HG02610 (cell line): ENCODE measurements around the gene TPI1.
"Not testable (repeated sequence)": the region's sequence is repeated elsewhere in the genome, so short reads cannot be mapped to it uniquely, and the experiment has no call there.

ENCODE experiments used
- ATAC-seq: cut with Tn5 transposase; IDR thresholded peaks from one replicate; pipeline ENCODE4 v1.9.1; 2021; ENCODE audit warnings: mild to moderate bottlenecking, moderate library complexity; ENCODE audit not compliant: unreplicated experiment

The TPI1 gene

GRCh38 chr12:6868211-6869048 is 1.1 kb downstream of the TPI1 start:
- ATAC-seq, result no peak

GRCh38 chr12:6869049-6870021 is 2.0 kb downstream of the TPI1 start:
- no peak for ATAC-seq

DNA sequence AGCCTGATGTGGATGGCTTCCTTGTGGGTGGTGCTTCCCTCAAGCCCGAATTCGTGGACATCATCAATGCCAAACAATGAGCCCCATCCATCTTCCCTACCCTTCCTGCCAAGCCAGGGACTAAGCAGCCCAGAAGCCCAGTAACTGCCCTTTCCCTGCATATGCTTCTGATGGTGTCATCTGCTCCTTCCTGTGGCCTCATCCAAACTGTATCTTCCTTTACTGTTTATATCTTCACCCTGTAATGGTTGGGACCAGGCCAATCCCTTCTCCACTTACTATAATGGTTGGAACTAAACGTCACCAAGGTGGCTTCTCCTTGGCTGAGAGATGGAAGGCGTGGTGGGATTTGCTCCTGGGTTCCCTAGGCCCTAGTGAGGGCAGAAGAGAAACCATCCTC is 3.0 kb downstream of the TPI1 start:
- ATAC-seq, result not testable (repeated sequence)

DNA sequence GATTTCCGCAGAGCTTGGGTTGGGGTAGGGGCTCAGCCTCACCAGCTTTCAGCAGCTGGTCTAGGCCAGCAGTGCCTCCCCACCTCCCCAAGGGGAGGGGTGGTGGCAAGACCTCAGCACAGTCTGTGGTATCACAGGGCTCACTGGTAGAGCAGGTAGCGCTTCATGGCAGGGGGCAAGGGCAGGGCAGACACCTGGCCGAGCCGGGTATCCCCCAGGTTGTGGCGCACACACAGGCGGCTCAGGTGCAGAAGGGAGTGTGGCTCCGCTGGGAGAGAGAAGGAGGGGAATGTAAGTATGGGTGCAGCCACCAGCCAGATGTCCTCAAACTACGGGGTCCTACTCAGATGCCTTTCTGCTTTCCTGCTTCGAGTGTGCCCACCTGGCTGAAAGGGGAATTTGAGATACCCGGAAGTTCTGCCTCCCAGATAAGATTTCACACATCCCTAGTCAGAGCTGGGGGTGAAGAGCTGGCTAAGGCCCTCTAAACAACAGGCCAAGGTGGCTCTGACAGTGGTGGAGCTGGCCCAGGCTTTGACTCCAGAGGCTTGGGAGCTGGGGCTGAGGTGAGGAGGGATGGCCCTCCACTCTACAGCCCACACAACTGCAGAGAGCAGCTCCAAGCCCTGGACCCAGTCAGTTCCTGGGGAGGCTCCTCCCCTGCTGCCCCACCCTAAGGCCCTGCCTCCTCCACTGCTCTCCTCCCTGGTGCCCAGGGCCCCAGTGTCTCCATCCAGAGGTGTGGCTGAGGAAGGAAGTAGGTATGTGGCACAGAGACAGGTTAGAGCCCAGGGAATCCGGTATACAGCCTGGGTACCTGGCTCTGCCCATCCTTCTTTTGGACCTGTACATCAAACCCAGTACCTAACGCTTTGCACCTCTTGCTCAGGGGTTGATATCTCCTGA is 4.0 kb downstream of the TPI1 start:
- no peak for ATAC-seq

GRCh38 chr12:6872073-6873048 is 5.0 kb downstream of the TPI1 start:
- ATAC-seq, result peak; percentile 35

DNA sequence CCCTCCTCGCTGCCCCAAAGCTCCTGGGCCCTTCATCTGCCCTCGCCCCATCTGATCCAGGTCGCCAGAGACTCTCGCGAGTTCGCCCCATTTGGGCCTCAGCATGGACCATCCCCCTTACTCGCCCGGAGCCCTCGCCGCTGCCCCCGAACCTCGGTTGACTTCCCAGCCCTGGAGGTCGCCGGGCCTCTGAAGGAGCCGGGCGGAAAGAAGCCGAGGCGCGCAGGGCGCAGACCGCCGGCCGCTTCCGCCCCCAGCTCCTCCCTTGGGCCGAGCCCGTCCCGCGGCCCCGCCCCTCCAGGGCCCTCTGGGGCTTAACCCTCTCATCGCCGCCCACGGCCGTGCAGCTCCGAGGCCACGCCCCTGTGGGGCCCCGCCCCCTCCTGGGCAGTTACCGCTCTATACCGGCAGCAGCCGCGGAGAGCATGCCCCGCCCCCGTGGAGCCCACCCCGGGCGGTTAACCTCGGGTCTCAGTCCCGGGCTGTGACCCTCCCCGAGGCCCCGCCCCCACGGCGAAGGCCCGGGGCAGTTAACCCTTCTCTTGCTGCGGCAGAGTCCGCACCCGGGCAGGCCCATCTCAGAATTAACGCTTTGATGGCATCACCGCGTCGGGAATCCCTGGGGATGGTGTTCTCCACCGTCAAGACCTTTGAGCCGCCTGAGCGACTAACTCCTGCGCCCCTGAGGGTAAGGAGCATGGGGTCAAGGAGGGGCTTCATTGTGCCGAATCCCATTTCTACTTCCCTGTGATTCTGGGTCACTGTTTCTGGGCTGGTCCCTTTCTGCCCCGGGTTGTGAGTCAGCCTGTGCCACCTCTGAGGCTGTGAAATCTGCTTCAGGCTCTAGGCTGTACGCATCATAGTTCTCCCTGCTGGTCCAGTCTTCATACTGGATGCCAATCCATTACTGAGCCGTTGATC is 6.0 kb downstream of the TPI1 start, which contains the start of gene SPSB2:
TSS of gene SPSB2 (minus strand) at position 210 of the 921 bp plus-strand sequence. CDS start 402 bp downstream, outside the sequence.
- peak; percentile 80 for ATAC-seq

GRCh38 chr12:6874015-6874368 is 6.7 kb downstream of the TPI1 start:
- not testable (repeated sequence) for ATAC-seq

- not testable (repeated sequence) for ATAC-seq
Observed at GRCh38 chr12:6879824-6880223, 12.5 kb downstream of the TPI1 start.

DNA sequence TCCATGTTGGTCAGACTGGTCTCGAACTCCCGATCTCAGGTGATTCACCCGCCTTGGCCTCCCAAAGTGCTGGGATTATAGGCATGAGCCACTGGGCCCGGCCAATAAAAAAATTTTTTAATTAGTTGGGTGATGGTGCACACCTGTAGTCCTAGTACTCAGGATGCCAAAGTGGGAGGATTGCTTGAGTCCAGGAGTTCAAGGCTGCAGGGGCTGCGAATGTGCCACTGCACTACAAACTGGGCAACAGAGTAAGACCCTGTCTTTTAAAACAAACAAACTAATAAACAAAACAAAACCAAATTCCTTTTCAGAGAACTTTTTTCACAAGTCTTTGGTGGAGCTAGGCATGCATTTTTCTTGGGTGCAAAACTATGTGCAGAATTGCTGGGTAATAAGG is 15.9 kb downstream of the TPI1 start:
- no peak for ATAC-seq

DNA sequence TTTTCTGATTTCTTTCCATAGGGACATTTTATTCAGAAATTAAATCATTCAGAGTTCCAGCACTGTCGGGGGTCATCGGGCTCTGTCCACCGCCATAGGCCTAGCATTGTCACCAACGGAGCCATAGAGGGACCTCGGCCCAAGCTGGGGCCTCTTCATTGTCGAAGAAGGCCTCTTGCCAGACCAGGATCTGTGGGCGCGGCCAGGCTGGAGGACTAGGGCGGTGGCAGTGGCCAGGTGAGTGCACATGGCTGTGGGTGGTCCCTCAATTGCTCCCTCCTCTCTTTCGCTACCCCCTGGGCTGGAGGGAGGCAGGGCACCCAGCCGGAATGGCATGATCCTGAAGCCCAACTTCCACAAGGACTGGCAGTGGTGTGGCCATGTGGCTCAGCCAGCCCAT is 16.4 kb downstream of the TPI1 start:
- ATAC-seq, result no peak

DNA sequence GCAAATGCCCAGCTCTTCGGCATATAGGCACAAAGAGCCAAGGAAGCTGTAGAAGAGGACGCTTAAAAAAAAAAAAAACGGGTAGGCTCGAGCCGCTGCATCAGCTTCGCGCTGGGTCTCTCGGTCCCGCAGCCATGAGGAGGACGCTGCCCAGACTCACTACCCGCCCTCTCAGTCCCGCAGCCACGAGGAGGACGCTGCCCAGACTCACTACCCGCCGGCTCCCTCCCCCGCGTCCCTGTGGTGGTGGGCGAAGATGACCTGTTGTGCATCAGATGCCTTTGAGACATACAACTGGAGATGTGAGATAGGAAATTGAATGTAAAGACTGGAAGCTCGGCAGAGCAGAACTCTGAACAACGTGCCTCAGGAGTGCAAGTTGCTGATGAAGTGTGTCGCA is 17.2 kb downstream of the TPI1 start:
- no peak for ATAC-seq

GRCh38 chr12:6886206-6886999 is 19.1 kb downstream of the TPI1 start:
- not testable (repeated sequence) for ATAC-seq

DNA sequence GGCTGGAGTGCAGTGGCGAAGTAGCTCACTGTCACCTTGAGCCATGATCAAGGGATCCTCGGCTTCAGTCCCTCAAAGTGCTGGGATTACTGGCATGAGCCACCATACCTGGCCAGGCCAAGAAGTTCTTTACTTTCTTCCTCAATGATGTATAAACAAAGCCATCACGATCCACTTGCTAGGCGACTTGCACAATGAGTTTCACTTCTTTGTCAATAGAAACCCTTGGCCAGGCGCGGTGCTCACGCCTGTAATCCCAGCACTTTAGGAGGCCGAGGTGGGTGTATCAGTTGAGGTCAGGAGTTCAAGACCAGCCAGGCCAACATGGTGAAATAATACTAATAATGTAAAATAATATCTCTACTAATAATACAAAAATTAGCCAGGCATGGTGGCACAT is 20.1 kb downstream of the TPI1 start:
- ATAC-seq, result no peak

GRCh38 chr12:6888360-6888759 is 21.0 kb downstream of the TPI1 start:
- no peak for ATAC-seq

DNA sequence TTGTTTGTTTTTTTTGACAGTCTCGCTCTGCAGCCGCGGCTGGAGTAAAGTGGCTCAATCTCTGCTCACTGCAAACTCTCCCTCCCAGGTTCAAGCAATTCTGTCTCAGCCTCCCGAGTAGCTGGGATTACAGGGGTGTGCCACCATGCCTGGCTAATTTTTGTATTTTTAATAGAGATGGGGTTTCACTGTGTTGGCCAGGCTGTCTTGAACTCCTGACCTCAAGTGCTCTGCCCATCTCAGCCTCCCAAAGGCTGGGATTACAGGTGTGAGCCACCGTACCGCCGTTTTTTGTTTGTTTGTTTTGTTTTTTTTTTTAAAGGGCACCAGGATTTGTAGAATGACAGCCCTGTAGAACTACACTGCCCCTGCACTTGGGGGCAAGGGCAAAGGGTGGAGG is 21.5 kb downstream of the TPI1 start:
- ATAC-seq, result not testable (repeated sequence)

- ATAC-seq, result not testable (repeated sequence)
Observed at GRCh38 chr12:6889775-6890573, 22.6 kb downstream of the TPI1 start.
